Measurements from ENCODE around the gene C5orf47.

- TF ChIP-seq POLR2A (IDR thresholded peaks at IDR 0.05) (no peak), CTCF (IDR thresholded peaks at IDR 0.05) (no peak), POLR2AphosphoS5 (IDR thresholded peaks at IDR 0.05) (no peak)
Measured at GRCh38 chr5:173997331-173997730, 8.4 kb downstream of the C5orf47 start.

Data from gastroesophageal sphincter (tissue), 3 donors.